Choroid plexus epithelial cell (primary cell): Measurements from ENCODE around the gene KLK8.

Experiments
- DNase-seq: peaks from one replicate; pipeline ENCODE4 v3.0.0-alpha.2; 2010; ENCODE audit warnings: low read depth
- H3K4me3 ChIP-seq: 2 replicates; pipeline ENCODE4 v1.5.1; 2011; ENCODE audit warnings: low read depth, mild to moderate bottlenecking, control low read depth, low read length, moderate library complexity
- CTCF ChIP-seq: conservative IDR thresholded peaks from 2 replicates; pipeline ENCODE4 v1.5.1; 2011; ENCODE audit warnings: low read depth, mild to moderate bottlenecking, control low read depth, inconsistent platforms, low read length, moderate library complexity

KLK8 gene

GRCh38 chr19:50947123-50947522 is 54.3 kb downstream of the KLK8 start:
- no peak for DNase-seq
- H3K4me3 ChIP-seq, result no peak overlapping the region
- TF ChIP-seq CTCF, result no peak
